Prostate gland (tissue), 2 donors: Measurements from ENCODE around the gene ZNF599. TPM values are rescaled to one million over a fixed set of nuclear protein-coding genes. Genes with fewer than 3 reads are reported as not detected.

Source experiments
- DNase-seq: peaks from one replicate; pipeline ENCODE4 v3.0.0-alpha.2; 2019; ENCODE audit warnings: low spot score
- H3K27ac ChIP-seq, 2 donors: fragments of 200-600 bp; sonication (generic); 2 replicates each; pipeline ENCODE4 v1.5.1; 2017 to 2019
- H3K27me3 ChIP-seq: fragments of 200-600 bp; sonication (generic); replicated peaks from 2 replicates; pipeline ENCODE4 v1.5.1; 2019; ENCODE audit not compliant: insufficient read depth
- H3K36me3 ChIP-seq, 2 donors: fragments of 200-600 bp; sonication (generic); 1 replicate in 1 of 2; 2 replicates in 1 of 2; pipeline versions ENCODE4 v1.5.1 to v1.8.1; 2017 to 2019
- H3K4me1 ChIP-seq: fragments of 200-600 bp; sonication (generic); replicated peaks from 2 replicates; pipeline ENCODE4 v1.5.1; 2019
- H3K4me3 ChIP-seq, 2 donors: fragments of 200-600 bp; sonication (generic); 2 replicates each; pipeline ENCODE4 v1.5.1; 2017 to 2019
- H3K9me3 ChIP-seq: fragments of 200-600 bp; sonication (generic); 2 replicates; pipeline ENCODE4 v1.5.1; 2017
- CTCF ChIP-seq, 4 experiments: fragments of 200-600 bp in 2 of 4; fragments of 450-650 bp in 2 of 4; sonication (generic) in 2 of 4; IDR thresholded peaks; 1 replicate in 3 of 4; 2 replicates in 1 of 4; pipeline ENCODE4 v1.5.1; 2016 to 2019; ENCODE audit warnings: antibody characterized with exemption in 4 of 4, mild to moderate bottlenecking in 2 of 4, moderate library complexity in 2 of 4
- POLR2A ChIP-seq: fragments of 450-650 bp; IDR thresholded peaks from one replicate; pipeline ENCODE4 v1.6.1; 2016; ENCODE audit warnings: antibody characterized with exemption, mild to moderate bottlenecking
- POLR2AphosphoS5 ChIP-seq: sonication (generic); formaldehyde crosslinking; IDR thresholded peaks from one replicate; pipeline ENCODE4 v1.6.1; 2017; ENCODE audit warnings: antibody characterized with exemption
- WGBS: methylation state at CpG from one replicate; pipeline ENCODE4 v1.1.5; 2018; 5-methylcytosine and 5-hydroxymethylcytosine counted together
- intact Hi-C: fragments of 100-400 bp; cut with DNase I; formaldehyde crosslinking; loops from one replicate; pipeline ENCODE4 v1.14.2; 2022
- total RNA-seq, 2 donors: library from RNA; depleted of rRNA; stranded (reverse); fragments of >200 nt; gene quantifications; one replicate each; pipeline ENCODE4 v1.1.0, GENCODE V29; 2016

ZNF599 gene
- total RNA-seq, result 10 to 100 TPM; 14.8 to 19.3 TPM

- peak within 1 kb of the TSS; percentile 59 to 73 for H3K27ac ChIP-seq
- intact Hi-C loops, result loop anchor here (5.0 kb wide), 1 partner anchor 41 kb away; the partner anchor contains the start of gene ZNF181
- no peaks in the 10 kb centered on the region for H3K36me3 ChIP-seq
- H3K9me3 ChIP-seq, result no peaks in the 10 kb centered on the region
- H3K4me3 ChIP-seq, result peak within 1 kb of the TSS; percentile 68 to 74
- TF ChIP-seq CTCF (IDR thresholded peaks at IDR 0.05) (peak in 1 of 4 experiments; percentile 15), POLR2A (peak; percentile 31), POLR2AphosphoS5 (peak; percentile 99)
- H3K4me1 ChIP-seq, result no peaks in the 10 kb centered on the region
- no peaks in the 10 kb centered on the region for H3K27me3 ChIP-seq
- 4% methylated on average over 54 of the region's 69 CpGs for WGBS
- peak; percentile 90 for DNase-seq
These were observed at the start of gene ZNF599 for GRCh38 chr19:34772697-34773554. Gene ZNF599, minus strand, starts transcription at chr19:34773215. Its CDS starts 374 bp downstream, at chr19:34772841.

GRCh38 chr19:34818270-34818669 is 45.3 kb upstream of the ZNF599 start:
- 67% methylated on average over 2 of the region's 2 CpGs for WGBS
- intact Hi-C loops, result no loop called here
- Histone ChIP-seq H3K9me3 (no peaks in the 10 kb centered on the region), H3K4me1 (no peaks in the 10 kb centered on the region), H3K27me3 (no peaks in the 10 kb centered on the region), H3K27ac (no peak overlapping the region), H3K4me3 (no peak overlapping the region), H3K36me3 (no peaks in the 10 kb centered on the region)
- TF ChIP-seq POLR2AphosphoS5 (no peak), POLR2A (no peak), CTCF (IDR thresholded peaks at IDR 0.05) (no peak)
- no peak for DNase-seq

- no peaks in the 10 kb centered on the region for H3K36me3 ChIP-seq
- H3K4me1 ChIP-seq, result no peaks in the 10 kb centered on the region
- WGBS, result 85% methylated on average over 2 of the region's 2 CpGs
- intact Hi-C loops, result no loop called here
- no peaks in the 10 kb centered on the region for H3K27me3 ChIP-seq
- no peaks in the 10 kb centered on the region for H3K9me3 ChIP-seq
- no peak for DNase-seq
- H3K27ac ChIP-seq, result no peak overlapping the region
- H3K4me3 ChIP-seq, result no peak overlapping the region
- TF ChIP-seq POLR2A (no peak), CTCF (IDR thresholded peaks at IDR 0.05) (no peak), POLR2AphosphoS5 (no peak)
These were observed 43.7 kb upstream of the ZNF599 start for GRCh38 chr19:34816708-34817107.

- Histone ChIP-seq H3K4me1 (no peaks in the 10 kb centered on the region), H3K4me3 (no peak overlapping the region), H3K27ac (no peak overlapping the region), H3K36me3 (no peaks in the 10 kb centered on the region), H3K27me3 (no peaks in the 10 kb centered on the region), H3K9me3 (no peaks in the 10 kb centered on the region)
- TF ChIP-seq POLR2AphosphoS5 (no peak), POLR2A (no peak), CTCF (IDR thresholded peaks at IDR 0.05) (no peak)
- WGBS, result 86% methylated on average over 3 of the region's 3 CpGs
- intact Hi-C loops, result no loop called here
- no peak for DNase-seq
These were observed 35.6 kb upstream of the ZNF599 start for GRCh38 chr19:34808566-34808965.
